K562 treated with DMSO at 1 percent for 4 hours (cell line): ENCODE measurements around the gene HK1. TPM values are rescaled to one million over a fixed set of nuclear protein-coding genes. Genes with fewer than 3 reads are reported as not detected.

Source experiments
- total RNA-seq: library from RNA; unstranded; fragments of 300-600 nt; gene quantifications from 2 replicates; pipeline ENCODE4 v1.2.3, GENCODE V29; 2022; ENCODE audit not compliant: insufficient read depth

HK1 gene
- total RNA-seq, result 185 and 213 TPM in 2 replicates

GRCh38 chr10:69278446-69278963, at the start of gene HK1:
TSS of gene HK1 (plus strand) at chr10:69278496.

DNA sequence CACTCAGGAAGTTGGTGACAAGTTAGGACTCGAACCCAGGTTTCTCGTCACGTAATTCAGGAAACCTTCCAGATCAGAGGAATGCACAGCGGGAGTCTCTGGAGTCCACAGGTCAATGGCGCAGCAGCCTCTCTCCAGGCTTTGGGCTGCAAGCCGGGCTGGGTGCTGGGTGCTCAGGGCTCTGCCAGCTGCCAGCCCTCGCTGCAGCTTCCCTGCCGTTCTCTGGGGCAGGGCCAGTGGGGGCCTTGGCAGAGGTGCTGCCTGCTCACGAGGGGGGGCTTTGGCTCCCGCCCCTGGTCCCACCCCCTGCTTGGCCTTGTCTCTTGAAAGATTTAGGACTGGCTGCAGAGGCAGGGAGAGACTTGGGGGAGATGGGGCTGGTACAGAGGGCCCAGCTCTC, 138.4 kb downstream of the HK1 start, which contains the start of gene TACR2:
TACR2 (minus strand) TSS at position 224 of the 400 bp plus-strand sequence. CDS start 595 bp downstream, outside the sequence.

GRCh38 chr10:69451209-69451783, 173.0 kb downstream of the HK1 start, which contains the start of gene TSPAN15:
TSS of gene TSPAN15 (plus strand) at chr10:69451465. CDS start at chr10:69451595, 130 bp downstream.

Other genes with a start within 250 kb of the HK1 start
- gene SRGN, start 190.4 kb upstream of the HK1 start, total RNA-seq, result 163 and 179 TPM in 2 replicates
- gene VPS26A, start 154.3 kb upstream of the HK1 start, total RNA-seq, result 51.1 and 51.2 TPM in 2 replicates
- gene SUPV3L1, start 98.3 kb upstream of the HK1 start, total RNA-seq, result 32.1 and 36.9 TPM in 2 replicates
- gene HKDC1, start 58.2 kb upstream of the HK1 start, total RNA-seq, result 0.25 and 0.32 TPM in 2 replicates
- gene TACR2, start 138.4 kb downstream of the HK1 start, total RNA-seq, result 0.62 TPM in 1 of 2 replicates, not detected in the other
- 1.7 and 3.1 TPM in 2 replicates for gene TSPAN15, start 173.0 kb downstream of the HK1 start, total RNA-seq